ENCODE measurements around the gene CLEC12A.

DNA sequence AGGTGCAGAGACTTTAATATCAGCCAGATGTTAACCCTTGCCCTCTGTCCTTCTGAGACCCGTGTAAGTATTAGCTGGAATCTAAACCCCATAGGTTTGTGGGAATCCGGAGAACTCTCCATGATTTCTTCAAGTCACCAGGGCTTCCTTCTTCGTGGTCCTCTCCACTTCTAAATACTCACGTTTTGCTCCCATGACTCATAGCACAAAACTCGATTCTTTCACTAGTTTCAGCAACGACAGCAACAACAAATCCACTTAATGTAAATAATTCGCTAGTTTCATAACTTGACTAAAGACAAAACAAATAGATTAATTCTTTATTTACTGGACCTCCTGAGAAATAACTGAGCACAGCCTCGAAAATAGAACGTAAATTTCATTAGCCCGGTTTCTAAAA lies 34.6 kb upstream of the CLEC12A start:
- TF ChIP-seq HDGF (IDR thresholded peaks at IDR 0.05; ENCODE audit: borderline replicate concordance) = no peak
- TF ChIP-seq FOXM1 (IDR thresholded peaks at IDR 0.05; ENCODE audit: borderline replicate concordance) = no peak
- TF ChIP-seq TARDBP (IDR thresholded peaks at IDR 0.05) = no peak
- TF ChIP-seq BHLHE40 (IDR thresholded peaks at IDR 0.05; ENCODE audit: borderline replicate concordance) = no peak
- no peak for TF ChIP-seq ELF4 (IDR thresholded peaks at IDR 0.05)
- no peak for TF ChIP-seq CTBP1 (IDR thresholded peaks at IDR 0.05; ENCODE audit: borderline replicate concordance)
- TF ChIP-seq ZNF384 (IDR thresholded peaks at IDR 0.05) = no peak
- no peak for TF ChIP-seq NFRKB (IDR thresholded peaks at IDR 0.05)
- no peak for TF ChIP-seq FOXA1 (IDR thresholded peaks at IDR 0.05)

All from HEK293T (cell line).